ELR (cell line): ENCODE results near the gene SERPINB2.
"Not testable (repeated sequence)": the region's sequence is repeated elsewhere in the genome, so short reads cannot be mapped to it uniquely, and the experiment has no call there.

Experiments
- DNase-seq: peaks from one replicate; pipeline ENCODE4 v3.0.0-alpha.2; 2015; ENCODE audit warnings: low read depth

The SERPINB2 gene

DNA sequence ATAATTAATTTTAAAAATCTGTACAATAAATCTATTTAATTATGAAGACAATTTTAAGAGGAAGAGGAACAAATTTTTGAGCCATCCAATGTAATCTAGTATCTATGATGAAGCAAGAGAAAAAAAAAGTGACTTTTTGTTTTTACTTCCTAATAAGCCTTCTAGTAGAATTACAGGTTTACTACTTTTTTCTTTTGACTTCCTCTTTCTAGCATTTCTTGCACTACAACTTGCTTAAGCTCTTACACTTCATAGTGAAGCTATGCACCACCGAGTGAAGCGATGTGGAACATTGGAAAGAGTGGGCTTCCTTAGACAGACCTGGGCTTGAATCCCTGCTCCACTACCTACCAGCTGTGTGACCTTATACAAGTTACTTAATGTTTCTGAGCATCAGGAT is 2.1 kb downstream of the SERPINB2 start:
- no peak for DNase-seq

GRCh38 chr18:63890237-63890949 is 2.9 kb downstream of the SERPINB2 start:
- no peak for DNase-seq

GRCh38 chr18:63890950-63891304 is 3.4 kb downstream of the SERPINB2 start:
- peak; percentile 62 for DNase-seq

DNA sequence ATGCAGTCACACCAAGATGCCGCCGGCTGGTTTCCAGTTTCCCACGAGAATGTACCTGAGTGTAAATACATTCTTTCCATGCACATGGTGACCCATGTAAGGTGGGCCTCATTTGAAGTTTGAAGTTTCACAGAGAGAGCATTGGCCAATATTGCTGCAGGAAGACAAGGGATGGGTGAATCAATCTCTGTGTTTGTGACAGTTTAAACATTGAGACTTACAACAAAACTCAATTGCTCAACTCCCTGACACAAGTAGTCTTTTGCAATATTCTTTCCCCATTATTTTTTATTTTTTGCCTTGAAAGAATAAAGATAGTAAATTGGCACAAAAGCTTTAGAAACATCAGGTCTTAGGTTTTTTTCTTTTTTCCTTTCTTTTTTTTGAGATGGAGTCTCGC is 5.1 kb downstream of the SERPINB2 start:
- DNase-seq, result no peak

DNA sequence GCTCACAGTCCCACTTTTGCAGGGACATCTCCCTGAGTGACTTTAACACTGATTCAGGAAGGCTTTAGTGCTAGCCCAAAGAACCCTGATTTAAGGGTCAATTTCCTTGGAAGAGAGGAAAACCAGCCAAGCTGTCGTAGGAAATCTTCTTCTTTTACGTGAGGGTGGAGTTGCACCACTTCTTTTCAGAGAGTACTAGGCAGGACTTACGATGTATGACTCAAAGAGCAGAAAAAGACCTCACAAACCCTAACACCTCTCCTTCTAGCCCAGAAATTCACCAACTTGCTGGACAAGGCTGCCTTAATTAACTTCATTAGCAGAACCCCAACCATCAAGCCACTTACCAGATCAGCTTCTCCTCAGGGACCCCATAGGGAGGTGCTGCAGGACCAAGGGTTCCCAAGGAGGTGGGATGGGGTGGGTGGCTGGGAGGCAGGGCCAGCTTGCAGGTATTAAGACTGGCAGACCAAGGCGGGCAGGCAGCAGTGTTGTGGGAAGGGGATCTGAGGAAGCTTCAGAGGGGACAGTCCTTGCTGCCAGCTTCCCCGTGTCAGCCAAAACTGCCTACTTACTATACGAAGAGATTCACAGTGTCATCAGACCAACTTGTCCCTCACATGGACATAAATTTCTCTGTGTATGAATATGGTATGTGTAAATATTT is 6.7 kb downstream of the SERPINB2 start:
- DNase-seq, result no peak

DNA sequence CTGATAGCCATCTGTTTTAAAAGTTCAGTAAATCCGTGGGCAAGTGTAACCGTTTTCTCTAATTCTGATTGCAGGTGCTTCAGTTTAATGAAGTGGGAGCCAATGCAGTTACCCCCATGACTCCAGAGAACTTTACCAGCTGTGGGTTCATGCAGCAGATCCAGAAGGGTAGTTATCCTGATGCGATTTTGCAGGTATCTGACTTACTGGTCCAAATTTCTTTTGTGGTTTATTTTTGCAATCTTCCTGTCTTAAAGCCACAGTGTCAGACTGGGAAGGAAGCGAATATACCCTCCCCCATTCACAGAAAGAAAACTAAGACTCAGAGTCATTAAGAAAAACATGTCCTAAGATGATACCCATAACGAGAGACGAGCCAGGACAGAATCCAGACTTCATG is 7.7 kb downstream of the SERPINB2 start:
- DNase-seq, result no peak

DNA sequence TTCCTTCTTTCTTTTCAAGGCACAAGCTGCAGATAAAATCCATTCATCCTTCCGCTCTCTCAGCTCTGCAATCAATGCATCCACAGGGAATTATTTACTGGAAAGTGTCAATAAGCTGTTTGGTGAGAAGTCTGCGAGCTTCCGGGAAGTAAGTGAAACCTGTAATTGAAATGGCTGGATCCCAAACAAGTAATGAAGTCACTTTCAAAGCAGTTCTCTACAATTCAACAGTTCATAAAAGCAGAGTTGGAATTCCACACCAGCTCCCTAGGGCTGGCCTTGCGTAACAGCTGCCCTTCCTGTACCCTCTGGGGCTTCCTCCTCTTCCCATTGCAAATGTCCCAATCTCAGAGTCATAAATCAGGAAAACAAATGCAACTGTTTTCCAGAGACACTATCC is 9.6 kb downstream of the SERPINB2 start:
- DNase-seq, result no peak

DNA sequence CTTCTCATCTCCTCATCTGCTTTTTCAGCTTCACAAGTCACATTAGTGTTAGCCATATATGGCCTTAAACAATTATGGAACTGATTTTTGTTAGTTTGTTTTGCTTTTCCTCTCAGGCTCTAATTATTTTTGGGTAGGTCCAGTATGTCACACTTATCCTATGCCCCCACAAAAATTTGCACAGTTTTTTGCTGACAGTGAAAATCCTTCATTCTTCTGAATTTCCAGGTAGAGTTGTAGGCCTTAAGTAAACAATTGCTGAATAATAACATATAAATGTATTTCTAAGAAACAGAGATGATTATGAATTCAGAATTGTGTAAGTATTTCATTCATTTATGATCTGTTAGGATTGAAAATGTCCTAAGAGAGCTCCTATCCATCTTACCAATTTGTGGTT is 11.7 kb downstream of the SERPINB2 start:
- no peak for DNase-seq

- DNase-seq, result no peak
These were observed 16.5 kb downstream of the SERPINB2 start for GRCh38 chr18:63903851-63904570.

DNA sequence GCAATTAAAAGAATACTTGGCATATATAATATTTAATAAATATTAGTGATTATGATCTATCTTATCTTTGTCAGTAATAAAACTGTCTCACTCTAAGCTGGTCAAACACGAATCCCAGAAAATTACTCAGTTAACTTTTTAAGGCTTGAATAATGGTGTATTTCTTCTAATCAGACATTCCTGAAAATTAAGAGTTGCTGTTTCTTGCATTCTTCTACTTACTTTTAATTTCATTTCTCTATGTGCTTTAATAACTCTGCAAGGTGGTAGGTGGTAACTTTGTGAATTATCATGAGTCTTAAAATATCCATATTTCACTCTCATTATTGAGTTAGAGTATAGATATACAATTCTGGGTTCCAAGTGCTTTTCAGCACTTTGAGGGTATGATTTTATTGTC is 17.2 kb downstream of the SERPINB2 start:
- DNase-seq, result no peak

DNA sequence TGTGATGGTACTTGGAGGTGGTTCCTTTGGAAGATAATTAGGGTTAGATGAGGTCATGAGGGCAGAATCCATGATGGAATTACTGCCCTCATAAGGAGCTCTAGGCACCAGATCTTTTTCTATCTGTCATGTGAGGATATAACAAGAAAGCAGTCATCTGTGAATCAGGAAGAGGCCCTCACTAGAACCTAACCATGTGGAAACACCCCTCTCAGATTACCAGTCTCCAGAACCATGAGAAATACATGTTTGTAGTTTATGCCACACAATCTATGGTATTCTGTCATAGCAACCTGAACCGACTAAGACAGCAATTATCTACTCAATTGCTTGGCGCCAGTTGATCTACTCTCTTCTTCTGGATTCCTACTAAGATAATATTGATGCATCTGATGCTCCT is 17.9 kb downstream of the SERPINB2 start:
- no peak for DNase-seq

DNA sequence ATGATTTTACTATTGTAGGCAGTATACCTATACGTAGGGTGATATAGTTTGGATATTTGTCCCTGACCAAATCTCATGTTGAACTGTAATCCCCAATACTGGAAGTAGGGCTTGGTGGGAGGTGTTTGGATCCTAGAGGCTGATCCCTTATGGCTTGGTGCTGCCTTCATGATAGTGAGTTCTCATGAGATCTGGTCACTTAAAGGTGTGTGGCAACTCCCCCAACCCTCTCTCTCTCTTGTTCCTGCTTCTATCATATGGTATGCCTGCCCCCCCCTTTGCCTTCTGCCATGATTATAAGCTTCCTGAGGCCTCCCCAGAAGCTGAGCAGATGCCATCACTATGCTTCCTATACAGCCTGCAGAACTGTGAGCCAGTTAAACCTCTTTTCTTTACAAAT is 18.6 kb downstream of the SERPINB2 start:
- no peak for DNase-seq

DNA sequence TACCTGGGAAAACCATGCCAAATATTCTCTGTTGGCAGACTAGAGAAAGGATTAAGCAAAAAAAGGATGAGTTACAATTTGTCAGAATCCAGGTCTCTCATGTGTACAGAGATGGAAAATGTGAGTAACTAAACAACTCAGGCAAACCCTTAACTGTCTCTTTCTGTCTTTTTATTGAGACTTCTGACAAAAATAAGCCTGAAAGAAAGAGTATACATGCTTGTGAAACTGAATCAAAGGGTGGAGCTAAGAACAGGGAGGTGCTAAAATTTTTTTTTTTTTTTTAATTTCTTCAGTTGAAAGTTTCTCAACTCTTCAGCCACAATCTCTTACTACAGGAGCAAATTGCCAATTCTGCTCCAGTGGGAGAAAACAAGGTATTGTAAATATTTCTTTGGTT is 20.2 kb downstream of the SERPINB2 start, which contains the start of gene SERPINB10:
Gene SERPINB10, plus strand, starts transcription at position 295 of the 400 bp plus-strand sequence. CDS start 7,553 bp downstream, outside the sequence.
- no peak for DNase-seq

DNA sequence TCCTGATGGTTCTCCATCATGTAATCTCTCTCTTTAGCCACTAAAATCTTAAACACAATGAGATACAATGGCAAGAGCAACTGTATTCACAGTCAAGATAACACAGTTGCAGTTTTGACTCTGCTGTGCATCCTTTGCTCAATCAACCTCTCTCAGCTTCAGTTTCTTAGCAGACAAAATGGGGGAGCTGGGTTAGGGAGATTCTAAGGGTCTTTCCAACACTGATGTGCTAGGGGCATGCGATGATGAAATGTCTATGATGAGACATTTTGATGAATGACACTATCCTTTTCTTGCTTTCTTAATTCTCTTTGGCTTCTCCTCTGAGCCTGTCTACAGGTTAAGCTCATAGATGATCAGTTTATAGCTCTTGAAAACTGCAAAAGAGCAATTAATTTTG is 21.4 kb downstream of the SERPINB2 start:
- no peak for DNase-seq

- no peak for DNase-seq
These were observed 22.4 kb downstream of the SERPINB2 start for GRCh38 chr18:63909870-63910269.

GRCh38 chr18:63917817-63918216 is 30.3 kb downstream of the SERPINB2 start:
- no peak for DNase-seq

DNA sequence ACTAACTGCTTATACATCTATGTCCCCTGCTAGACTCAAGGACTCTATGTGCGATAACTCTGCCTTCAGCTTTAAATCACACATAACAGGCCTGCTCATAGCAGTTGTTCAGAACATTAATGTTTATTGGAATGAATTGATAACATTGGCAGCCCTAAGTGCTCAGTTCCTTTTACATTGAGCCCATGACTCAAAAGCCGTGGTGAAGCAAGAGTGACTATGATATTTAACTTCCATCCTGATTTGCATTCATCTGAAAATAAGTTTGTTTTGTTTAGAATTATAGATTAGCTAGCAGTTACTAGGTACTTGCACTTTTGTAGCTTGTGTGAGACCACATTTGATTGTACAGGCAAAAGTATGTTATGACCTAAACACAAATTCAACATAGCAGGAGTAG is 34.5 kb downstream of the SERPINB2 start:
- no peak for DNase-seq

DNA sequence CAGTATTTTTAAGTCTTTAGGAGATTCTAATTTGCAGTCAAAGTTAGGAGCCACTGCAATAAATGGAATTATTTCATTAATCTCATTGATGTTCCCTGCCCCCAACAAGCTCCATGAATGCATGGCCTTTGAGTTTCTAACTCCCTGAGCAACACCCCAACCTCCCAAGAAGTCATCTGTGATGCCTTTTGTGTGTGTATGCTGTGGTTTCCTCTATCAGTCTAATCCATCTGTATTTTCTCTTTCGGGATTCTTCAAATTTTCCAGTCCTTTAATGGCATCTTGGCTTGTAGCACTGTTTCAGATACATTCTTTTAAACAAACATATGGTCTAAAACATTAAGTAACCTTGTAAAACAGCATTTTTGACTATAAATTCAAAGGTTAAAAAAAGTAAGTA is 37.0 kb downstream of the SERPINB2 start:
- DNase-seq, result peak; percentile 33

- no peak for DNase-seq
These were observed 40.8 kb downstream of the SERPINB2 start for GRCh38 chr18:63928331-63928730.

DNA sequence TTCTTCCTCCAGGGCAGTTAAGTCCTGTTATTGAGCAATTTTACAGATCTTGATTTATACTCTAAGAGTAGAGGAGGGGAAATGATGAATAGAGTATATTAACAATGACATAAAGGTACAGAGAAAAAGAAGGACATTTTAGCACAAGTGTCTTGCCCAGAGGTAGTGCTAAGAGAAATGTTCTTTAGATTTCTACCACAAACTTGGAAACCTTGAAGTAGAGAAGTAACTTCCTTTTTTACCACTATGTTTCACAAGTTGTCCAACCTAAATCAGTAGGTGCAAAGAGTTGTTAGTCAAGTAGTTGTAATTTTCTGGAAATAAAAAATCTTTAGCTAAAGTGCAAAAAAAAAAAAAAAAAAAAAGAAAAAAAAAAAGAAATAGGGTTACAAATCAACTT is 41.9 kb downstream of the SERPINB2 start:
- DNase-seq, result not testable (repeated sequence)

DNA sequence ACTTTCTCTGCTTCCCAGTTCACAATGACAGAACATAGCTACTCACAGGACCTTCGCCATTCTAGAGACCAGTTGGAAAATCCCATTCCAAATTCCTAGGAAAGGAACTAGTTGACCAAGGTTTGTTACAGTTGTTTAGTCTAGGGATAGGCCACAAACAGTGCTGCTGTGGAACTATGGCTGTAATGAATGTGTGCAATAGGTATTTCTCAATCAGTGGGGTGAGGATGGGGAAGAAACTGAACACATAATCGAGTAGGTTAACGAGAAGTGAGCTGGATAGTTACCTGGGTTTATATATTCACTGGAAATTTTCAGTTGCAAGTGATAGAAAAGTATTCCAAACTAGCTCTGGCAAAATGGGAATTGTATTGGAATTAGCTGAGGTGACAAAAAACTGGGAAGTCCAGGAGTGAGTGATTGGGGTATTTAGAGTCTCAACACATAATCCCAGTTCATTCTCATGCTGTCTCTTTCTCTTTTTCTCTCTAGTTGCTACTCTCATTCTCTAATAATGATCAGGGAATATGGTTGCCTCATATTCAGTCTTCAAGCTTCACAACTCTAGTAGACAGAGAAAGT is 43.4 kb downstream of the SERPINB2 start:
- no peak for DNase-seq

- DNase-seq, result peak; percentile 90
These were observed 48.8 kb downstream of the SERPINB2 start for GRCh38 chr18:63936156-63936931.
